Measurements from ENCODE around the gene ITM2A. TPM values are rescaled to one million over a fixed set of nuclear protein-coding genes. Genes with fewer than 3 reads are reported as not detected.

The ITM2A gene
- total RNA-seq, 1 experiment from 2014 or later: 0.17 TPM

GRCh38 chrX:79325263-79325958, 41.7 kb downstream of the ITM2A start:
- no peak for DNase-seq (ENCODE audit: extremely low read depth, low read depth)

Other genes starting within 250 kb of the ITM2A start
- gene GPR174, start 222.6 kb downstream of the ITM2A start, total RNA-seq (2014; rRNA removed; shearing (Covaris generic)): 0.02 TPM in 1 of 2 replicates, not detected in the other

Data from NCI-H460 (cell line).